DOHH2 (cell line): Measurements from ENCODE around the gene UTY.
A peak's percentile ranks its signal among the peaks of the same experiment; 100 is the strongest.

Experiments used
- H3F3A ChIP-seq: fragments of 200-600 bp; sonication (generic), shearing (Covaris generic); 2 replicates; pipeline ENCODE4 v1.6.0; 2016; ENCODE audit warnings: antibody characterized with exemption, mild to moderate bottlenecking; ENCODE audit not compliant: control insufficient read depth, insufficient read depth
- H3K27ac ChIP-seq: fragments of 200-600 bp; sonication (generic); 2 replicates; pipeline ENCODE4 v1.5.1; 2014; ENCODE audit warnings: low read depth, mild to moderate bottlenecking, low read length, moderate library complexity
- H3K27me3 ChIP-seq: fragments of 200-600 bp; sonication (generic); 2 replicates; pipeline ENCODE4 v1.6.1; 2014; ENCODE audit warnings: mild to moderate bottlenecking, low read length, mixed read lengths; ENCODE audit not compliant: control insufficient read depth
- H3K36me3 ChIP-seq: fragments of 200-600 bp; sonication (generic); 2 replicates; pipeline ENCODE4 v1.6.1; 2014; ENCODE audit warnings: mild to moderate bottlenecking, low read length, moderate library complexity, mixed read lengths; ENCODE audit not compliant: control insufficient read depth
- H3K4me1 ChIP-seq: fragments of 200-600 bp; sonication (generic); 2 replicates; pipeline ENCODE4 v1.6.1; 2014; ENCODE audit warnings: mild to moderate bottlenecking, low read length, mixed read lengths; ENCODE audit not compliant: control insufficient read depth
- H3K4me2 ChIP-seq: fragments of 200-600 bp; sonication (generic); 2 replicates; pipeline ENCODE4 v1.6.0; 2014; ENCODE audit warnings: mild to moderate bottlenecking, low read length, moderate library complexity
- H3K4me3 ChIP-seq: fragments of 200-600 bp; sonication (generic); 2 replicates; pipeline ENCODE4 v1.5.1; 2014; ENCODE audit warnings: mild to moderate bottlenecking, low read length, mixed read lengths
- H3K79me2 ChIP-seq: fragments of 200-600 bp; sonication (generic); 2 replicates; pipeline ENCODE4 v1.6.1; 2014; ENCODE audit warnings: mild to moderate bottlenecking, low read length, mixed read lengths; ENCODE audit not compliant: control insufficient read depth
- H3K9me2 ChIP-seq: fragments of 200-600 bp; sonication (generic); replicated peaks from 2 replicates; pipeline ENCODE4 v1.6.1; 2014; ENCODE audit warnings: mild to moderate bottlenecking, low read length, mixed read lengths; ENCODE audit not compliant: control insufficient read depth
- H3K9me3 ChIP-seq: fragments of 200-600 bp; sonication (generic); 2 replicates; pipeline ENCODE4 v1.6.1; 2014; ENCODE audit warnings: antibody characterized with exemption, low read length, mixed read lengths; ENCODE audit not compliant: control insufficient read depth, insufficient read depth
- H4K20me1 ChIP-seq: fragments of 200-600 bp; sonication (generic); 2 replicates; pipeline ENCODE4 v1.6.0; 2014; ENCODE audit warnings: low read depth, mild to moderate bottlenecking, antibody characterized with exemption, low read length, moderate library complexity; ENCODE audit not compliant: control insufficient read depth, insufficient read depth
- EZH2phosphoT487 ChIP-seq: fragments of 200-600 bp; sonication (generic); IDR thresholded peaks from 2 replicates; pipeline ENCODE4 v1.6.1; 2017; ENCODE audit warnings: borderline replicate concordance, mild to moderate bottlenecking, antibody characterized with exemption, low read length, moderate library complexity, mixed read lengths
- TF ChIP-seq, protein P1 (sequence below): fragments of 200-600 bp; sonication (generic); IDR thresholded peaks from one replicate; pipeline ENCODE4 v1.5.1; 2014; ENCODE audit warnings: antibody characterized with exemption, mild to moderate bottlenecking, low read depth, low read length; ENCODE audit not compliant: poor library complexity, severe bottlenecking

The UTY gene

DNA sequence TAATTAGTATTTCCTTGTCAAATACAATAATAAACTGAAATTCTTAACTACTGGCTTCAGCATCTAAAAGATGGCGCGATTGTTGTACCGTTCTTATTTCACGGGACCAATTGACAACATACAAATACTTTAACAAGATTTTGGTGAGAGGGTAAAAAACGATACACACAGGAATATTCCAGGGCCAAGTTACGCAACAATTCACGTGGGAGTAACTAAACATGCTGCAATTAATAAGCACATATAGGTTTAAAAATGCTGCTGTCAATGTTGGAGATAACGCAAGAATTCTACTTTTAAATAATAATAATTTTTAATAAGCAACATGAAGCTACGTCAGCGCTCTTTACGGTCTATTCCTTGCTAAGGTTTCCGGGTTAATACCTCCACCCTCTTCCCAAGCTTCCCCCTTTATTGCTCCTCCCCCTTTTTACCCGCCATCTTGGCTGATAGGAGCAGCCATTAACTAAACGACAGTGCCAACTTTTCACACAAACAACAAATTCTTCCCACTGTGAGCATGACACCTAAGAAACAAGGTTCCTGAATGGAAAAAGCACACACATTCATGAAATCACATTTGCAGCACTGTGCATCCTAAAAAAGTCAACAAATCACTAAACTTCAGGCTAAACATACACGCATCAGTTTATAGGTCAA is 1.6 kb downstream of the UTY start:
- Histone ChIP-seq H3K4me1 (peaks cover 27% of the 10 kb centered on the region), H3F3A (no peaks in the 10 kb centered on the region), H3K4me3 (peak overlapping the region; percentile 83), H3K36me3 (peaks cover 52% of the 10 kb centered on the region), H3K4me2 (peak overlapping the region; percentile 87), H3K79me2 (peaks cover 69% of the 10 kb centered on the region), H3K27me3 (no peaks in the 10 kb centered on the region), H3K9me2 (no peaks in the 10 kb centered on the region), H3K27ac (peak overlapping the region; percentile 80), H3K9me3 (no peaks in the 10 kb centered on the region), H4K20me1 (no peaks in the 10 kb centered on the region)
- TF ChIP-seq, protein P1, sequence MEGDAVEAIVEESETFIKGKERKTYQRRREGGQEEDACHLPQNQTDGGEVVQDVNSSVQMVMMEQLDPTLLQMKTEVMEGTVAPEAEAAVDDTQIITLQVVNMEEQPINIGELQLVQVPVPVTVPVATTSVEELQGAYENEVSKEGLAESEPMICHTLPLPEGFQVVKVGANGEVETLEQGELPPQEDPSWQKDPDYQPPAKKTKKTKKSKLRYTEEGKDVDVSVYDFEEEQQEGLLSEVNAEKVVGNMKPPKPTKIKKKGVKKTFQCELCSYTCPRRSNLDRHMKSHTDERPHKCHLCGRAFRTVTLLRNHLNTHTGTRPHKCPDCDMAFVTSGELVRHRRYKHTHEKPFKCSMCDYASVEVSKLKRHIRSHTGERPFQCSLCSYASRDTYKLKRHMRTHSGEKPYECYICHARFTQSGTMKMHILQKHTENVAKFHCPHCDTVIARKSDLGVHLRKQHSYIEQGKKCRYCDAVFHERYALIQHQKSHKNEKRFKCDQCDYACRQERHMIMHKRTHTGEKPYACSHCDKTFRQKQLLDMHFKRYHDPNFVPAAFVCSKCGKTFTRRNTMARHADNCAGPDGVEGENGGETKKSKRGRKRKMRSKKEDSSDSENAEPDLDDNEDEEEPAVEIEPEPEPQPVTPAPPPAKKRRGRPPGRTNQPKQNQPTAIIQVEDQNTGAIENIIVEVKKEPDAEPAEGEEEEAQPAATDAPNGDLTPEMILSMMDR = no peak
- no peak for TF ChIP-seq EZH2phosphoT487

DNA sequence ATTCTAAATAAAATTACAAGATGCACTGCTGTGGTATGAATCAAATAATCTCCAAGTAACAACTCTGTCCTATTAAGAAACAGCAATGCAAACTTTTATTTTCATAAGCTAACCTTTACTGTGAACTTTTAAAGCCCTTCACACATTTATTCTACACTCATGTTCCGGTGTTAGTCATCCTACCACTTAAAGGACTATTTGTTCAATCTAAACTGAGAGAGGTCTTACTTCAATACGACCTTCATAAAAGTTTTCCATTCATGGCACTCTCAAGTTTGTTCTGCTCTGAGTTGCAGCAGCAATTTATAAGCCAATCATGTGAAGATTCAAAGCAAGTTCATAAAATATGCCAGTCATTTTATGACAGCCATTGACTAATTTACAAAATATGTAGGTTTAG is 4.8 kb downstream of the UTY start:
- Histone ChIP-seq H3F3A (no peaks in the 10 kb centered on the region), H3K36me3 (peaks cover 81% of the 10 kb centered on the region), H3K4me1 (peaks cover 22% of the 10 kb centered on the region), H3K79me2 (peaks cover 97% of the 10 kb centered on the region), H3K9me3 (no peaks in the 10 kb centered on the region), H3K4me2 (no peak overlapping the region; the same call in none of the 2 replicates), H4K20me1 (no peaks in the 10 kb centered on the region), H3K9me2 (no peaks in the 10 kb centered on the region), H3K4me3 (no peak overlapping the region), H3K27me3 (no peaks in the 10 kb centered on the region), H3K27ac (no peak overlapping the region)
- no peak for TF ChIP-seq EZH2phosphoT487
- TF ChIP-seq, protein P1 = no peak

DNA sequence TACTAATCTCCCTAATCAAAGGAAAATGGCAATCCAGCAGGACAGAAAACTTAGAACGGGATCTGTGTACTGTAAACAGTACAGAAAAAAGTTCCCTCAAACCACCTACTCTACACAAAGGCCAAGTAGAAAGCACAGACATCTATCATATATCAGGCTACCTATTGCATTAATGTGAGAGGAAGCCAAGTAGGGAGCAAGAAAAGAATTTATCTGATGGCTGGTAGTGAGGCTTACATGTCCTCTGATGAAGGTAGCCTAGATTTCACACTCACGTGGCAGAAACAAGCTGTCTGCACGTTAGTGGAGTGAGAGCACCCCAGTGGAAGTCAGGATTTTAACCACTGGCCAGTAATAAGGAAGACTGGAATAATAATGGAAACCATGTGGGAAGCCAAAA is 28.3 kb downstream of the UTY start:
- Histone ChIP-seq H3K4me3 (no peak overlapping the region), H4K20me1 (peaks cover 3% of the 10 kb centered on the region; the same call in 1 of the 2 replicates), H3K9me3 (no peaks in the 10 kb centered on the region), H3F3A (no peaks in the 10 kb centered on the region), H3K79me2 (peaks cover 83% of the 10 kb centered on the region), H3K9me2 (no peaks in the 10 kb centered on the region), H3K4me1 (no peaks in the 10 kb centered on the region), H3K36me3 (peaks cover 62% of the 10 kb centered on the region), H3K27ac (no peak overlapping the region), H3K4me2 (no peak overlapping the region), H3K27me3 (no peaks in the 10 kb centered on the region)
- no peak for TF ChIP-seq EZH2phosphoT487
- TF ChIP-seq, protein P1 = no peak
